Calu3 (cell line): ENCODE measurements around the gene CYB561D2. TPM values are rescaled to one million over a fixed set of nuclear protein-coding genes. Genes with fewer than 3 reads are reported as not detected.

ENCODE experiments used
- BruUV-seq: library from RNA; stranded (reverse); fragments of 400-500 nt; replicated peaks from 2 replicates; lab custom pipeline; 2021; lab: Mats Ljungman, UMichigan
- CTCF ChIA-PET: fragments of 300-600 bp; sonication (Branson Sonifier 250); formaldehyde crosslinking; loops from one replicate; lab custom pipeline; 2022; ENCODE audit warnings: antibody characterized with exemption; lab: Charles Lee
- DNase-seq: peaks from one replicate; pipeline ENCODE4 v3.0.0; 2022
- H3K27ac Mint-ChIP-seq: one replicate; pipeline ENCODE4 v1.8.0; 2022; ENCODE audit warnings: mixed read lengths; ENCODE audit not compliant: unreplicated experiment
- H3K27me3 Mint-ChIP-seq: one replicate; pipeline ENCODE4 v1.8.0; 2022; ENCODE audit warnings: mixed read lengths; ENCODE audit not compliant: unreplicated experiment
- H3K36me3 Mint-ChIP-seq: one replicate; pipeline ENCODE4 v1.8.0; 2022; ENCODE audit warnings: mild to moderate bottlenecking, moderate library complexity, mixed read lengths; ENCODE audit not compliant: insufficient read depth, unreplicated experiment
- H3K4me1 Mint-ChIP-seq: one replicate; pipeline ENCODE4 v1.8.0; 2022; ENCODE audit warnings: mild to moderate bottlenecking, low read depth, mixed read lengths; ENCODE audit not compliant: unreplicated experiment
- H3K4me3 Mint-ChIP-seq: one replicate; pipeline ENCODE4 v1.8.0; 2022; ENCODE audit warnings: mild to moderate bottlenecking, low read depth, moderate library complexity, mixed read lengths; ENCODE audit not compliant: unreplicated experiment
- H3K9me3 Mint-ChIP-seq: one replicate; pipeline ENCODE4 v1.8.0; 2022; ENCODE audit warnings: low read depth, mixed read lengths; ENCODE audit not compliant: unreplicated experiment
- intact Hi-C: fragments of 100-400 bp; cut with micrococcal nuclease; formaldehyde crosslinking; loops from one replicate; pipeline ENCODE4 v1.10.0; 2022; ENCODE audit not compliant: unreplicated experiment
- total RNA-seq: library from RNA; stranded (reverse); gene quantifications from 2 replicates; pipeline ENCODE4 v1.2.3, GENCODE V29; 2022
- TF ChIP-seq, protein P1 (sequence below): fragments of 200-600 bp; IDR thresholded peaks from one replicate; pipeline ENCODE4 v1.8.0; 2022; ENCODE audit warnings: antibody characterized with exemption; ENCODE audit not compliant: unreplicated experiment

CYB561D2 gene
- total RNA-seq, 1 experiment from 2014 or later = 19.4 TPM

DNA sequence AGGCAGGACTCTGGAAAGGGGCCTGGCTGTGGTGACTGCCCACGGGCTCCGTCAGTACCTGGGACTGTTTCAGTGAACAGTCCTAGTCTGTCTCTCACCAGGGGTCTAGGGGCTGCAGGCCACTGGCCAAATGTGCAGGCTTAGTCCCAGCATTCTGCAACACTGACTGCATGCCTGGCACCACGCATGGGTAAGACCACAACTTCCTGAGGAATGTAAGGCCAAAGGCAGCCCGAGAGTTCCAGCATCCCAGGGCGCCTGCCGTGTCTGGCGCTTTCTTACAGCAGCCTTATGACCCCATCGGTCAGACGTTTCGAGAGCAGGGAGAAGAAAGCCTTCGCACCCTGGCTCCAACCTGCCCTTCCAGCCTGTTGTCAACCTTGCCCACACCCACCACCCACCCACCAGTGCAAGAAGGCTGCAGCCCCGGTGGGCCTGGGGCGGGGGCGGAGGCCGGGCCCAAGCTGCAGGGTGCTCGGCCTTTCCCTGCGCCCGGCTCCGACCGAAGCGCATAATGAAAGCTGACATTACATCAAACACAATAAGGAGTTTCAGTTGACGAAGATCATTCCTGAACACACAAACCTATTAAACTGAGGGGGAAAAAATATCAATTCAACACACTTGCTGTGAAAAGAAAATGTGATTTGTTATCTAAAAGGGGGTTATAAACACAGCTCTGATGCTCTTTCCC lies 38.2 kb downstream of the CYB561D2 start:
- no peaks in the 10 kb centered on the region for H3K4me1 Mint-ChIP-seq
- DNase-seq = no peak
- intact Hi-C loops = no loop called here
- no peak overlapping the region for H3K4me3 Mint-ChIP-seq
- no peaks in the 10 kb centered on the region for H3K36me3 Mint-ChIP-seq
- TF ChIP-seq, protein P1, sequence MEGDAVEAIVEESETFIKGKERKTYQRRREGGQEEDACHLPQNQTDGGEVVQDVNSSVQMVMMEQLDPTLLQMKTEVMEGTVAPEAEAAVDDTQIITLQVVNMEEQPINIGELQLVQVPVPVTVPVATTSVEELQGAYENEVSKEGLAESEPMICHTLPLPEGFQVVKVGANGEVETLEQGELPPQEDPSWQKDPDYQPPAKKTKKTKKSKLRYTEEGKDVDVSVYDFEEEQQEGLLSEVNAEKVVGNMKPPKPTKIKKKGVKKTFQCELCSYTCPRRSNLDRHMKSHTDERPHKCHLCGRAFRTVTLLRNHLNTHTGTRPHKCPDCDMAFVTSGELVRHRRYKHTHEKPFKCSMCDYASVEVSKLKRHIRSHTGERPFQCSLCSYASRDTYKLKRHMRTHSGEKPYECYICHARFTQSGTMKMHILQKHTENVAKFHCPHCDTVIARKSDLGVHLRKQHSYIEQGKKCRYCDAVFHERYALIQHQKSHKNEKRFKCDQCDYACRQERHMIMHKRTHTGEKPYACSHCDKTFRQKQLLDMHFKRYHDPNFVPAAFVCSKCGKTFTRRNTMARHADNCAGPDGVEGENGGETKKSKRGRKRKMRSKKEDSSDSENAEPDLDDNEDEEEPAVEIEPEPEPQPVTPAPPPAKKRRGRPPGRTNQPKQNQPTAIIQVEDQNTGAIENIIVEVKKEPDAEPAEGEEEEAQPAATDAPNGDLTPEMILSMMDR = no peak
- H3K27ac Mint-ChIP-seq = no peak overlapping the region
- CTCF ChIA-PET = no interaction called here
- BruUV-seq = no TSS peak
- H3K27me3 Mint-ChIP-seq = peaks cover 40% of the 10 kb centered on the region
- H3K9me3 Mint-ChIP-seq = no peaks in the 10 kb centered on the region

DNA sequence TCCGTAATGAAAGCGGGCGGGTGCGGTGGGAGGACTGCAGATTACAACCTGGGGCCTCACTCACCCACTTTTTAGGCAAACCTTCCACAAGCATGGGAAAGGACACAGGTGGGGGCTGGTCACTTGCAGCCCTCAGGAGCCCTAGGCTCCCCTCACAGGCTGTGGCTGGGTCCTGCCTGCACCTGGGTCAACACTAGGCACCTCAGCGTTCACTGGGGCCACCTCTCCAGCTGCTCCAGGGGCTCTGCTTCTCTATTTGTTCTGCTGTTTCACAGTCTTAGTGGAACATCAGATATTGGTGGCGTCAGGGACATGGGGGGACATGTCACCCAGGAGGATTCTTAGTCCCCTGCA lies 38.7 kb downstream of the CYB561D2 start:
- intact Hi-C loops = no loop called here
- H3K4me1 Mint-ChIP-seq = no peaks in the 10 kb centered on the region
- TF ChIP-seq, protein P1 = no peak
- no peaks in the 10 kb centered on the region for H3K36me3 Mint-ChIP-seq
- no peak for DNase-seq
- H3K27ac Mint-ChIP-seq = no peak overlapping the region
- BruUV-seq = no TSS peak
- CTCF ChIA-PET = no interaction called here
- H3K4me3 Mint-ChIP-seq = no peak overlapping the region
- H3K9me3 Mint-ChIP-seq = no peaks in the 10 kb centered on the region
- peaks cover 34% of the 10 kb centered on the region for H3K27me3 Mint-ChIP-seq

DNA sequence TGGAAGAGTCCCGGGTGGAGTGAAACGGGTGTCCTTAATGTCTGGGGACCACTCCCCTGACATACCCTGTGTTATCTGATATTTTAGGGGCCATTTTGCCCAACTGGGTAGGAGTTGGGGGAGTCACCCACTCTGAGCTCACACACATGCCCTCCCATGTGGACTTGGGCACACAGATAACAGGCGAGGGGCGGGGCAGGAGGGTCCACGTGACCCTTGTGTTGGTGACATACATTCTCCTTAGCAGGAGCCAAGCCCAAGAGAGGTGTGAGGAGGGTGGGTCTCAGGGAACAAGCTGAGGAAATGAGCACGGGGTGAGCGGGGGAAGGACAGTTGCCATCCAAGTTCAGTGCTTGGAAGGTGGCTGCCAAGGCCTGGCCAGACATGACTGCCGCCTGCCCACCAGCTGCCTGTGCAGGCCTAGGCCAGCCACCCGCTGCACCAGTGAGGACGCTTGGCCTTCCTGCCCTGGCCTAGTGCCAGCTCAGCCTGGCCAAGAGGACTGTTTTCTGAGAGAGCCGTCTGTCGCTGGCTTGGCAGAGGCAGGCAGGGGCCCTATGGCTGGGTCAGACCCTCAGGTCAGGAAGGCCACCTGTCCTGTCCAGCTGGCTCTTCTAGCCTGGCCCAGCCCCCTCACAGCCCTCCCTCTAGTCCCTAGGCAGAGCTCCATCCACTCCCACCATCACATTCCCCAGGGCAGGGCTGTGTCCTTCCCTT lies 40.0 kb downstream of the CYB561D2 start:
- intact Hi-C loops = no loop called here
- no peaks in the 10 kb centered on the region for H3K4me1 Mint-ChIP-seq
- H3K4me3 Mint-ChIP-seq = no peak overlapping the region
- H3K36me3 Mint-ChIP-seq = no peaks in the 10 kb centered on the region
- TF ChIP-seq, protein P1 = no peak
- BruUV-seq = no TSS peak
- no peak for DNase-seq
- CTCF ChIA-PET = interaction anchor here (0.6 to 0.9 kb wide), 3 partner anchors 11 to 404 kb away, joined by 3 to 7 read pairs (median 4); no protein-coding TSS in a partner anchor
- H3K27me3 Mint-ChIP-seq = peaks cover 22% of the 10 kb centered on the region
- H3K9me3 Mint-ChIP-seq = no peaks in the 10 kb centered on the region
- H3K27ac Mint-ChIP-seq = no peak overlapping the region

DNA sequence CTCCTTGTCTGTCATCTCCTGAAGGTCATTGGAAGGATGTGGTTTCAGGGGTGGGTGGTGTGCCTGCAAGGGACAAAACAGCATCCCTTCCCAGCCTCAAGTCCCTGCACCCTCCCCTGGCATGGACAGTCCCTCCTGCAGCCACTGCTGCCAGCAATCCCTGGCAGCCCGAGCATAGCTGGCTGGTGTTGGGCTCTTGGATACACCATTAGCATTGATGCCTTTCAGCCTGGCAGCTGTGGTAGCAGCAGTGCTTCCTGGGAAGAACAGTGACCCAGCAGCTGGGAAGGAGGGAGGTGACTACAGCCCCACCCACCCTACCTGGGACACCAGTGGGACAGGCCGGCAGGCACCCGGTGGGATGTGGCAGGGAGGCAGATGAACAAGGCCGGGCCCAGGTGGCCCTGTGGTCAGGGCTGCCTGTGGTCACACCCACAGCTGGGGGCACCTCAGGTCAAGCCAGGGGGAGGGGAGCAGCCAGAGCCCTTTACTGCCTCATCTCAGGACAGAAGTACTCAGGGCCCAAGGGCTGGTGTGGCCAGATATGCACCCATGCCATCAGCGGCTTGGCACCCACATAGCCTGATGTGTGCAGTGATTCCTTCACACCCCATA lies 41.5 kb downstream of the CYB561D2 start:
- CTCF ChIA-PET = no interaction called here
- Mint-ChIP-seq H3K9me3 (no peaks in the 10 kb centered on the region), H3K36me3 (no peaks in the 10 kb centered on the region), H3K4me3 (no peak overlapping the region), H3K4me1 (peaks cover 10% of the 10 kb centered on the region), H3K27ac (no peak overlapping the region), H3K27me3 (peaks cover 6% of the 10 kb centered on the region)
- intact Hi-C loops = no loop called here
- no TSS peak for BruUV-seq
- no peak for DNase-seq
- TF ChIP-seq, protein P1 = no peak
